NCI-H446 (cell line): ENCODE results near the gene CAMK1D.

Experiments used
- DNase-seq, 2 experiments: peaks; one replicate each; lab custom pipeline; 2025; lab: John Stamatoyannopoulos, UW

CAMK1D gene

GRCh38 chr10:12768156-12769100 is 419.1 kb downstream of the CAMK1D start:
- no peak for DNase-seq

GRCh38 chr10:12769323-12770044 is 420.1 kb downstream of the CAMK1D start:
- DNase-seq, result no peak

GRCh38 chr10:12771981-12772760 is 422.8 kb downstream of the CAMK1D start:
- no peak for DNase-seq

- no peak for DNase-seq
Measured at GRCh38 chr10:12772797-12773587, 423.6 kb downstream of the CAMK1D start.

DNA sequence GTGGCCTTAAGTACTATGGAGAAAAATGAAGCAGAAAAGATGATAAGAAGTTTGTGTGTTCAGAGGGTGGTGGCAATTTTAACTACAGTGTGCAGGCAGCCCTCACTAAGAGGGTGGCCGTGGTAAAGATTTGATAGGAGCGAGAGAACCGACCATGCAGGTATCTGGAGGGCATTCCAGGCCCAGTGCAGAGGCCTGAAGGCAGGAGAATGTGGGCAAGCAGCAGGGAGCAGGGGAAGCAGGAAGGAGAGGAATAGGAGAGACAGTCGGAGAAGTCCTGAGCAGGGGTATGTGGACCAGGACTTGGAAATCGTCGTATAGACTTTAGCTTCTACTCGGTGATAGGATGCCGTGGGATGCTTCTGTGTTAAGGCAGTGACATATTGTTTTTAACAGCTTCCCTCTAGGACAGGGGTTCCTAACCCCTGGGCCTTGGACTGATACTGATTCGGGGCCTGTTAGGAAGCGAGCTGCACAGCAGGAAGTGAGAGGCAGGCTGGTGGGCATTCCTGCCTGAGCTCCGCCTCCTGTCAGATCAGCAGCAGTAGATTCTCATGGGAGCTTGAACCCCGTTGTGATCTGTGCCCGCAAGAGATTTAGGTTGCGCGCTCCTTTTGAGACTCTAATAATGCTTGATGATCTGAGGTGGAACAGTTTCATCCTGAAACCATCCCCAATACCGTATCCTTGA is 425.0 kb downstream of the CAMK1D start:
- no peak for DNase-seq

GRCh38 chr10:12777840-12778585 is 428.7 kb downstream of the CAMK1D start:
- DNase-seq, result no peak

DNA sequence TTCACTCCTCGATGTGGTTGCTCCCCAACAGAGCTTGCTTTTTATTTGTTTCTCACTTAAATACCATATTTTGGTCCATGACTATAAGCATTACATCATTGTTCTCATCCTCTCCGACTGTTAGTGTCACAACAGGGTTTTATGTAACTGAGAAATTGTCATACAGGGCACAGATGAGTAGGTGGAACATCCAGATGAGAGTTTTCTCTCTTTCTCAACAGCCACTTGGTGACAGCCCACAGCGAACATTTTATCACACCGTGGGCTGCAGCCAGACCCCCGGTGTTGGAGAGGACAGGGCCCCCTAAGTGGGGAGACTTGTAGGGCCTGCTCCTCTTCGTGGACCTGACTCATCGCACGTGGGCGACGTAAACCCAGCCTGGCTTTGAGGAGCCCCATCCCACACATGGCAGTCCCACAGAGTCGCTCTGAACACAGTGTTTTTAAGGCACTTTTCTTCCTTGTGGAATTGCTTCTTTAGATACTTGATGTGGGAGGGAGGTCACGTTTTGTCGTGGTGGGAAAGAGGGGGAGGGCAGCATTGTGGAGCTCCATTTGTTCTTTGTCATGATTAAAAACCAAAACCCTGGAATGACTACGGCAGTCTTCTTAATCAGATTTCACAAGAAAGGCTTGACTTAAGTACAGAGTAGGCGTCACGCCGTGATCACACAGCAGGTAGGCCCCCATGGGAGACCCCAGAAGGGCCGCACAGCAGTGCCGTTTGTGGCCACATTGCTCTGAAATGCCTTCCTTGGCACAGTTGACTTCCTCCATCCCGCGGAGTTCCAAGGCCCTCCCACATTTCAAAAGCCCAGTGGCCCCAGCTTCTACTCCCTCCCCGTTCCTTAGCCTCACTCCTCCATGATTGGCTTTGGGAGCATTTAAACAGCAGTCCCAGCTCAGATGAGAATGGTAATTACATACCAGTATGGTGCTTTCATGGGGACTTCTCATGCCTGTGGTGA is 431.6 kb downstream of the CAMK1D start:
- DNase-seq, result no peak

DNA sequence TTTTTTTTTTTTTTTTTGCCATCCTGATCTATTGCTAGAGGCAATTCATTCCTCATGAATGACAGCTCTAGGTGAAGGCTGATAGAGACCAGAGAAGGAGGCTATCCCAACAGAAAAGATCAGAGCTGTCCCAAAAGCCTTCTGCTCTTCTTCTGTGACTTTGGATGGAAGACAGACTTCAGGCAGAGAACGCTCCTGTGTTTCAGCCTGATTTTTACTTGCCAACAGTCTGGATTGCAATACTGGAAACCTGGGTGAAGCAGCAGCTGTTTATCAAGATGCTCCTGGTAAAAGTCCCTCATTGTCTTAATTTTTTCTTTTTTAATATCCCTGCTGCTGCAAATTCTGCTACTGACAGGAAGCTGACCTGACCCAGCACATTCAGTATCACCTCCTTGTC is 432.6 kb downstream of the CAMK1D start:
- no peak for DNase-seq

DNA sequence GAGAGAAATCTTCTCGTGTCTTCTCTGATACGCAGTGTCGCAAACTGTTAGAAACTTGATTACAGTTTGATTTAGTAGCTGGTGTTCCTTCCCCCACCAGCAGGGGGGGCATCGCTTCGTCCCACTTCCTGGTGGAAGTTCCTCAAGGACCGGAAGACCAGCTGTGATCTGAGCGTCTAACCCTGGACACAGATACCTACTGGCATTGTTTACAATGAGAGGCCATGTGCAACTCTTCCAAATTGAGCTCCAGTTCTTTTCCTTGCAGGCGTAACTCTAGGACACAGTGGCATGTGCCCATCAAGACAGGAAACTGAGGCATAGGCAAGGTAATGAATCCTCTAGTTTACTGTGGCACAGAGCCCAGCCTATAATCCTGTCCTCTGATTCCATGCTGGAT is 433.2 kb downstream of the CAMK1D start:
- DNase-seq, result peak in 1 of 2 experiments; percentile 47

- no peak for DNase-seq
Measured at GRCh38 chr10:12783293-12783692, 433.9 kb downstream of the CAMK1D start.

- DNase-seq, result no peak
Measured at GRCh38 chr10:12784646-12785045, 435.3 kb downstream of the CAMK1D start.

- no peak for DNase-seq
Measured at GRCh38 chr10:12785415-12785831, 436.1 kb downstream of the CAMK1D start.

GRCh38 chr10:12787297-12787696 is 437.9 kb downstream of the CAMK1D start:
- no peak for DNase-seq

DNA sequence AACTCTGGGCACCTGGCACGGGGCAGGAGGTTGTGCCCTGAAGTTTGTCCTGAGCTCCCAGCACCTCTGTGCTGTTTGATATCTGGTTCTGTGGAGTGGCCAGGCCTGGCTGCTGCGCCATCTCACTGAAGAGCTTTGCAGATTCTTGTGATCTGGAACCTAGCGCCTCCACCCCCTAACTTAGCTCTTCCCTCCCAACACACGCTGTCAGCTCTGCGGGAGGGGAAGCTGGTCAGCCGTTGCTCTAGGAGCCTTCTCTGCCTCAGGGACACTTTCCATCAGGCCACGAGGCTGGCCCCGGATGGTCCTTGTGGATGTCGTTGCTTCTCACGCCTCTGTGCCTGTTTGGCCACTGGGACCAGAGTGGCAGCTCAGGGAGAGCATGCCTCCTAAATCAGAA is 438.9 kb downstream of the CAMK1D start:
- DNase-seq, result no peak

GRCh38 chr10:12790270-12790669 is 440.9 kb downstream of the CAMK1D start:
- DNase-seq, result no peak

DNA sequence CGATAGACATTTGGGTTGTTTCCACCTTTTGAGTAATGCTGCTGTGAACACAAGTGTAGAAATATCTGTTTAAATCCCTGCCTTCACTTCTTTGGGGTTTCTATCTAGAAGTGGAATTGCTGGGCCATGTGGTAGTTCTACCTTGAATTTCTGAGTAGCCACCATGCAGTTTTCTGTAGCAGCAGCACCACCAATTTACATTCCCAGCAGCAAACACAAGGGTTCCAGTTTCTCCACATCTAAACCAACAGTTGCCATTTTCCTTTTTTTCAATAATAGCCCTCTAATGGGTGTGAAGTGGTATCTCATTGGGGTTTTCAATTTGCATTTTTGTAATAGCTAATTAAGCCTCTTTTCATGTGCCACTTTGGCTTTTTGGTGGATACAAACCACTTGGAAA is 442.4 kb downstream of the CAMK1D start:
- no peak for DNase-seq

DNA sequence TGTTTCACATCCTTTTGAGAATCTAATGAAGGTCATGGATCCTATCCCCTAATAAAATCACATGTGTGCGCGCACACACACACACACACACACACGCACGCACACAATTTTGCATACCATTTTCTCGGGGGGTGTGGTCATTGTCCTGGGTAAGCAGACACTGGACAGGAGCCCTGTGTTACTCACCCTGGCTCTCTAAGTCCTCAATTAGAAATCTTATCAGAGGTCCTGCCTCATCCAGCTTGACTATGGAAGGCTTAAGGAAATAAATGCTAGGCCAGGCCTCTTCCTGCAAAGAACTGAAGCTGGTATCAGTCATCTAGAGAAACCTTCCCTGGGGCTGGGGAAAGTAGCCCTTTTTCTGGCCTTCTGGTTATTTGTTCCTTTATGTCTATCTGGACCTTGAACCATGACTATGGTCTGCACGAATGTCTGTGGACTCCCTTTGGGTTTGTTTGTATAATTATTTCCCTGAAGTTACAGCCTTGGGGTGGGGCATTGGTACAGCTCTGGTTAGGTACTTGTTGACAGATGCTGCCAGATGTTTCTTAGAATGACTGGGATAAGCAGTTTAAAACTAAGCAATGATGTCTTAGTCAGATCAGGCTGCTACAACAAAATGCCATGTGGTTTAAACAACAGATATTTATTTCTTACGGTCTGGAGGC is 443.7 kb downstream of the CAMK1D start:
- no peak for DNase-seq

GRCh38 chr10:12795315-12796110 is 446.2 kb downstream of the CAMK1D start:
- DNase-seq, result no peak
